Measurements from ENCODE around the gene SORT1. TPM values are rescaled to one million over a fixed set of nuclear protein-coding genes. Genes with fewer than 3 reads are reported as not detected.

The SORT1 gene
- total RNA-seq, 1 experiment from 2014 or later: 56.5 TPM

GRCh38 chr1:109389638-109390341, 7.9 kb downstream of the SORT1 start:
- POLR2A ChIA-PET (ENCODE audit: low non-redundant PET): no interaction called here
- DNase-seq (ENCODE audit: low spot score): no peak
- Histone ChIP-seq H3K27ac (ENCODE audit: low read depth, low read length, poor library complexity, severe bottlenecking) (no peak overlapping the region), H3K27me3 (replicated peaks; ENCODE audit: insufficient read depth, low read depth, low read length, poor library complexity) (no peaks in the 10 kb centered on the region), H3K4me1 (ENCODE audit: insufficient read depth, low read length, poor library complexity, severe bottlenecking) (peaks cover 12% of the 10 kb centered on the region), H3K9me3 (ENCODE audit: low read depth, low read length, poor library complexity, severe bottlenecking) (no peaks in the 10 kb centered on the region), H3K36me3 (ENCODE audit: insufficient read depth, low read length, poor library complexity, severe bottlenecking) (no peaks in the 10 kb centered on the region), H3K4me3 (ENCODE audit: low read depth, low read length, poor library complexity, severe bottlenecking) (no peak overlapping the region)
- no TSS peak for BruUV-seq (replicated peaks)
- CTCF ChIA-PET: no interaction called here
- intact Hi-C loops (cut with micrococcal nuclease; ENCODE audit: unreplicated experiment): no loop called here
- TF ChIP-seq EZH2 (IDR thresholded peaks at IDR 0.05; ENCODE audit: borderline replicate concordance, low read depth, low read length, poor library complexity, severe bottlenecking): no peak
- TF ChIP-seq, protein P1, sequence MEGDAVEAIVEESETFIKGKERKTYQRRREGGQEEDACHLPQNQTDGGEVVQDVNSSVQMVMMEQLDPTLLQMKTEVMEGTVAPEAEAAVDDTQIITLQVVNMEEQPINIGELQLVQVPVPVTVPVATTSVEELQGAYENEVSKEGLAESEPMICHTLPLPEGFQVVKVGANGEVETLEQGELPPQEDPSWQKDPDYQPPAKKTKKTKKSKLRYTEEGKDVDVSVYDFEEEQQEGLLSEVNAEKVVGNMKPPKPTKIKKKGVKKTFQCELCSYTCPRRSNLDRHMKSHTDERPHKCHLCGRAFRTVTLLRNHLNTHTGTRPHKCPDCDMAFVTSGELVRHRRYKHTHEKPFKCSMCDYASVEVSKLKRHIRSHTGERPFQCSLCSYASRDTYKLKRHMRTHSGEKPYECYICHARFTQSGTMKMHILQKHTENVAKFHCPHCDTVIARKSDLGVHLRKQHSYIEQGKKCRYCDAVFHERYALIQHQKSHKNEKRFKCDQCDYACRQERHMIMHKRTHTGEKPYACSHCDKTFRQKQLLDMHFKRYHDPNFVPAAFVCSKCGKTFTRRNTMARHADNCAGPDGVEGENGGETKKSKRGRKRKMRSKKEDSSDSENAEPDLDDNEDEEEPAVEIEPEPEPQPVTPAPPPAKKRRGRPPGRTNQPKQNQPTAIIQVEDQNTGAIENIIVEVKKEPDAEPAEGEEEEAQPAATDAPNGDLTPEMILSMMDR (conservative IDR thresholded peaks at IDR 0.05; ENCODE audit: low read depth, low read length): no peak

DNA sequence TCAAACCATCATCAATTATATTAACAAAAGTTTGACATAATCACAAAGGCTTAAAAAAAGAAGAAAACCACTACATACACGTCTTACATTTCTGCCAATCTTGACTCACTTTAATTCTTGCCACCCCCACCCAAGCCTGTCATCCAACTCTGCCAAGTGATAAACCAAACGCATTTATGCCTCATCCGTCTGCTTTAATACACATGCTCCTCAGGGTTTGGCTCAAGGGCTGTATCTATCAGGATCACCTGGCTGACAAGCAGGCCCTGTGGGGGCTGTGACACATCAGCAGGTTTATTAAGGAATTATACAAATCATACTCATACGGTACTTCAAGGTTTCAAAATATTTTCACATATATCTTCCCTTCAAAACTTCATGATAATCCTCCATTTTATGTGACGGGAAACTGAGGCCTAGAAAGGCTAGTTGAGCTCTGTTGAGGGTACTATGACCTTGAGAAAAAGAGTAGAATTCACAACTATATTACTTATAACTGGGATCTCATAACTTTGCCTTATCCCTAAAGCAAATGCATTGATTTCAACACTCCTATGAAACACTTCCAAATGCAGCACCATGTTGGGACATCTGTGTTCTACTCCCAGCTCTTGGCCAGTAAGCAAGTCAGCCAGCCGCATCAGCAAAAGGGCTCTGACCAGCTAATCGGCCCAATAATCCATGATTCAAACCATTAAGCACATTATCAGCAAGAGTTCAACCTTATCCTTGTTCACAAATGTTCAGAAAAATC, 8.7 kb downstream of the SORT1 start:
- no TSS peak for BruUV-seq (replicated peaks)
- POLR2A ChIA-PET (ENCODE audit: low non-redundant PET): no interaction called here
- Histone ChIP-seq H3K4me1 (ENCODE audit: insufficient read depth, low read length, poor library complexity, severe bottlenecking) (peaks cover 15% of the 10 kb centered on the region), H3K4me3 (ENCODE audit: low read depth, low read length, poor library complexity, severe bottlenecking) (no peak overlapping the region), H3K27me3 (replicated peaks; ENCODE audit: insufficient read depth, low read depth, low read length, poor library complexity) (no peaks in the 10 kb centered on the region), H3K9me3 (ENCODE audit: low read depth, low read length, poor library complexity, severe bottlenecking) (peaks cover 4% of the 10 kb centered on the region), H3K36me3 (ENCODE audit: insufficient read depth, low read length, poor library complexity, severe bottlenecking) (no peaks in the 10 kb centered on the region), H3K27ac (ENCODE audit: low read depth, low read length, poor library complexity, severe bottlenecking) (no peak overlapping the region)
- CTCF ChIA-PET: no interaction called here
- intact Hi-C loops (cut with micrococcal nuclease; ENCODE audit: unreplicated experiment): no loop called here
- no peak for DNase-seq (ENCODE audit: low spot score)
- TF ChIP-seq, protein P1 (conservative IDR thresholded peaks at IDR 0.05; ENCODE audit: low read depth, low read length): no peak
- no peak for TF ChIP-seq EZH2 (IDR thresholded peaks at IDR 0.05; ENCODE audit: borderline replicate concordance, low read depth, low read length, poor library complexity, severe bottlenecking)

DNA sequence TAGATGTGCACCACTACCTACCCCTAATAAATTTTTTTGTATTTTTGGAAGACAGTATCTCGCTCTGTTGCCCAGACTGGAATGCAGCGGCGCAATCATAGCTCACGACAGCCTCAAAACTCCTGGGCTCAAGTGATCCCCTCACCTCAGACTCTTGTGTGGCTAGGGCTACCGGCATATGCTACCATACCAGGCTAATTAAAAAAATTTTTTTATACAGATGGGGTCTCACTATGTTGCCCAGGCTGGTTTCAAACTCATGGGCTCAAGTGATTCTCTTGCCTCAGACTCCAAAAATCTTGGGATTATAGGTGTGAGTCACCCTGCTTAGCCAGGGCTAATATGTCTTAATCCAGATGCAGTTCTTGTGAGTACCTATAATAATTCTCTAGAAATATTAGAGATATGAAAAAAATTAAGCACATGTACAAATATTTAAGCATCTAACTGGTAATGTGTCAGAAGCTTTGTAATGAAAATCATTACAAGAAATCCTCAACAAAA, 9.5 kb downstream of the SORT1 start:
- H3K9me3 ChIP-seq (ENCODE audit: low read depth, low read length, poor library complexity, severe bottlenecking): peaks cover 4% of the 10 kb centered on the region
- BruUV-seq (replicated peaks): no TSS peak
- H3K4me1 ChIP-seq (ENCODE audit: insufficient read depth, low read length, poor library complexity, severe bottlenecking): peaks cover 16% of the 10 kb centered on the region
- H3K4me3 ChIP-seq (ENCODE audit: low read depth, low read length, poor library complexity, severe bottlenecking): no peak overlapping the region
- TF ChIP-seq, protein P1 (conservative IDR thresholded peaks at IDR 0.05; ENCODE audit: low read depth, low read length): no peak
- TF ChIP-seq EZH2 (IDR thresholded peaks at IDR 0.05; ENCODE audit: borderline replicate concordance, low read depth, low read length, poor library complexity, severe bottlenecking): no peak
- no peaks in the 10 kb centered on the region for H3K36me3 ChIP-seq (ENCODE audit: insufficient read depth, low read length, poor library complexity, severe bottlenecking)
- no peak overlapping the region for H3K27ac ChIP-seq (ENCODE audit: low read depth, low read length, poor library complexity, severe bottlenecking)
- CTCF ChIA-PET: no interaction called here
- POLR2A ChIA-PET (ENCODE audit: low non-redundant PET): no interaction called here
- no peak for DNase-seq (ENCODE audit: low spot score)
- intact Hi-C loops (cut with micrococcal nuclease; ENCODE audit: unreplicated experiment): no loop called here
- H3K27me3 ChIP-seq (replicated peaks; ENCODE audit: insufficient read depth, low read depth, low read length, poor library complexity): no peaks in the 10 kb centered on the region

Data from A673 (cell line).